NCI-H345 treated with DMSO at 0.1 percent for 48 hours (cell line): Measurements from ENCODE around the gene PIGH.
"Not testable (repeated sequence)": the region's sequence is repeated elsewhere in the genome, so short reads cannot be mapped to it uniquely, and the experiment has no call there.

Experiments used
- DNase-seq: peaks from one replicate; lab custom pipeline; 2025; ENCODE audit not compliant: unreplicated experiment; lab: John Stamatoyannopoulos, UW

The PIGH gene

DNA sequence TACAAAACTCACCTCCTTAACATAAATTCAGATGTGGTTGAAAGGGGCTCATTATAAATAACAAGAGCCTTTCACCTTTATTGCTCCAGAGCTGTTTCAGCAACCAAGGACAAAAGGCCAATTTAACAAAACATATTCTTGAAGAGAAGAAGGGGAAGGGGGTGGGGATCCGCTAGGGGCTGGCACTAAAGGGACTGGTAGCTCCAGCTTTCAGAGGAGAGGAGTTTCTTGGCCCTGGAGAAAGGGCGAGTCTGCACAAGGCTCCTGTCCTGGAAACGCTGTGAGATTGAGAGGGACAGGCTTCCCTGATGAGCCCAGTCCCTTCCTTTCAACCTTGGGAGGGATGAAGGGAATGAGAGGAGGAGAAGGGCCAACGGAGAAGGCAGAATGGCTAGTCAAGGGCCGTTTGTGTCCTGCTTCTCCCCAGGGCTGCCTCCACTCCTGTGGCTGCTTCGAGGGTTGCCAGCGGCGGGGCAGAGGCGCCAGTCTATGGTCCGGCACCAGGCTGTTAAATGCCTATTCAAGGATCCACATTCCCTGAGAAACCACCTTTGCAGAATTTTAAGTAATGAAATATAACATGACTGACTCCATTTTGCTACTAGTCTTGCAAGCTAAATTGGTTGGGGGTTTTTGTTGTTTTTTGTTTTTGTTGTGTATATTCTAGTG lies 9.7 kb upstream of the PIGH start:
- DNase-seq: no peak

GRCh38 chr14:67607646-67608045 lies 7.6 kb upstream of the PIGH start:
- DNase-seq: no peak

DNA sequence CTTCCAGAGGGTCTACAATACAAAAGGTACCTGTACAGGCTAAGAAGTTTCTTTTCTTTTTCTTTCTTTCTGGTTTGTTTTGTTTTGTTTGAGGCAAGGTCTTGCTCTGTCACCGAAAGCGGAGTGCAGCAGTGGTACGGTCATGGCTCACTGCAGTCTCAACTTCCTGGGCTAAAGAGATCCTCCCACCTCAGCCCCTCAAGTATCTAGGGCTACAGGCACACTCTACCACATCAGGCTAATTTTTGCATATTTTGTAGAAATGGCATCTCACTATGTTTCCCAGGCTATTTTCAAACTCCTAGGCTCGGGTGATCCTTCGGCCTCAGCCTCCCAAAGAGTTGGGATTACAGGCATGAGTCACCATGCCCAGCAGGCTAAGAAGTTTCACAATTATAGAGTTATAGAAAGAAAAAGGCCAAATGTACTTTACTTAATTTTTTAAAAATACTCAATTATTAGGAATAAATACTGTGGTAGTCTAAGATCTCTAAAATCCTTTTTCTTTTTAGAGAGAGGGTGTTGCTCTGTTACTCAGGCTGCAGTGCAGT lies 3.0 kb upstream of the PIGH start:
- no peak for DNase-seq

- no peak for DNase-seq
These were observed 2.0 kb upstream of the PIGH start for GRCh38 chr14:67602076-67602475.

DNA sequence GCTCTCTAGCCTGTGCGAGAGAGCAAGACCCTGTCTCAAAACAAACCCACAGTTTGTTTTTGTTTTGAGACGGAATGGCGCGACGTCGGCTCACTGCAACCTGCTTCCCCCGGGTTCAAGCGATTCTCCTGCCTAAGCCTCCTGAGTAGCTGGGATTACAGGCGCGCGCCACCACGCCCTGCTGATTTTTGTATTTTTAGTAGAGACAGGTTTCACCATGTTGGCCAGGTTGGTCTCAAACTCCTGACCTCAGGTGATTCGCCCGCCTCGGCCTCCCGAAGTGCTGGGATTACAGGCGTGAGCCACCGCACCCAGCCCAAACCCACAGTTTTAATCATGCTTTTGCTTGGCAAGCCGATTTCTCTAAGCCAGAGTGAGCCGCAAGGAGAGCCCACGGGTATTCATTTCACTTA lies 500 bp upstream of the PIGH start:
- not testable (repeated sequence) for DNase-seq

DNA sequence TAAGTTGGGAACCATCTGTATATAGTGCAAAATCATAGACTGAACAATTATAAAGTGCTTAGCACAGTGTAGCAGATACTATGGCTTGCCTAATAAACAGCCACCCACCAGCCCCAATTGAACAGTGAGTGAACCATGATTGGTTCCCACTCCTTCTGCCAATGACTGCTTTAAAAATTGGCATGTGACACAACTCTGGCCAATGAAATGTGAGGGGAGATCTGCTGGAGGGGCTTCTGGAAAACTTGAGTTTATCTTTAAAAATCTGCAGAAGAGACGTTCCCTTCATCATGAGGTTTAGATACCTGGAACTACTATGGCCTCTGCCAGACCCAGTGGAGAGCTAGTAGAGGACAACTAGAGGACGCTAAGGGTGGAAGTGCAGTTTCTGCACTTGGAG lies 4.7 kb downstream of the PIGH start:
- DNase-seq: no peak

GRCh38 chr14:67593650-67594049 lies 6.4 kb downstream of the PIGH start:
- not testable (repeated sequence) for DNase-seq

DNA sequence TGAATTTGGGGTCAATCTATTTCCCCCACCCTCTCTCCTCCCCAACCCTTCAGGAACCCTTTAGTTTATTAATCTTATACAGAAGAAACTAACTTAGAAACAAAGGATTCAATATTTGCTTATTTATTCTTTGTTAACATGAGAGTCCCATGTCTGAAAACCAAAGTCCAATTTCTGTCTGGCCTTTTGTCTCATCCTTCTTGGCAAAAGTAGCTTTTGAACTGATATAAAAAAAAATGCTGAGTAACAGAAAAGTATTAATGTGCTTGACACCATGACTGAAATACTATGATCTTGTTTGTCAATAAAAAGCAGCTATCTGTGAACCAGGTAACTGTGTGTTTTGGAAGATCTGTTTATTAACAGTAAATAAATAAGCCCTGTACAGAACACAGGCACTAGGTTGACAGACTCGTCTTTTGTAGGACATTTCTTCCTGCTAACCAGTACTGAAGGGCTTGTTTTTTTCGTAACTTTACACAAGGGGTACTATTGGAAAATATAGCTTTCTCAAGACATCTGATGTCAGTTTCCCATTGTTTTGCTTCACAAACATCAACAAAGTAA lies 10.8 kb downstream of the PIGH start:
- DNase-seq: no peak

DNA sequence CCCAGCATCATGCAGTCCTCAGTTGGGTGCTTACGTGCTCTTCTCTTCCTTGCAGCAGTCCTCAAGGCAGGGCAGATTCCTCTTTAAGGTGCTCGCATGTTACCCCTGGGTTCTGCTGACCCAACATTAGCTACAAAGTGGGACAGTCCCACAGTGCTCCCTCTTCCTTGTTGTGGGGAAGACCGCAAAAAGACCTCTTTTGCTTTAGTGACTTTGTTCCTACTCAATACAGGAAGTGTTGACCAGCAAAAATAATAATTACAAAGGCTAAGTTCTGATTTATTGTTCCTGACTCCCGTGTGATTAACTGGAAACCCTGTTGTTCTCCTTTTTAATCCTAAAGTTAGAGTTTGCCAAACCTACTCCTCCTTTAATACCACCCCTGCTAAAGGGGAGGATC lies 13.7 kb downstream of the PIGH start:
- no peak for DNase-seq

DNA sequence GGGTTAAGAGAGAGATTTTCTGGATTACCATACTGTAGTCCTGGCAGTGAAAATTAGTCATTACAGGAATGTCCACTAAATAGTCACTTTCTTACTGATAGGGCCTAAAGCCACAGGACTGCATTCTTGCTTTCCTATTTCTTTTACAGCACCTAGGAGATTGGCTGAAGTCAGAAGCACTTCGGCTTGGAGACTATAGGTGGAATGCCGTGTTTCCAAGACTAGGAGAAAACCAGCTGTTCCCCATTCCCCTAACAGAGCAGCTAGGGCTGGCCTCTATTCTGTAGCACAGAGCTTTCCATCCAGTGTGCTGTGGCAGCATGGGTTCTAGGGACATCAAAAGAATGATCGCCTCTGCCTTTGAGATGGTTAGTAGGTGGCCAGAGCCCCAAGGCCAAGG lies 15.1 kb downstream of the PIGH start:
- DNase-seq: no peak

DNA sequence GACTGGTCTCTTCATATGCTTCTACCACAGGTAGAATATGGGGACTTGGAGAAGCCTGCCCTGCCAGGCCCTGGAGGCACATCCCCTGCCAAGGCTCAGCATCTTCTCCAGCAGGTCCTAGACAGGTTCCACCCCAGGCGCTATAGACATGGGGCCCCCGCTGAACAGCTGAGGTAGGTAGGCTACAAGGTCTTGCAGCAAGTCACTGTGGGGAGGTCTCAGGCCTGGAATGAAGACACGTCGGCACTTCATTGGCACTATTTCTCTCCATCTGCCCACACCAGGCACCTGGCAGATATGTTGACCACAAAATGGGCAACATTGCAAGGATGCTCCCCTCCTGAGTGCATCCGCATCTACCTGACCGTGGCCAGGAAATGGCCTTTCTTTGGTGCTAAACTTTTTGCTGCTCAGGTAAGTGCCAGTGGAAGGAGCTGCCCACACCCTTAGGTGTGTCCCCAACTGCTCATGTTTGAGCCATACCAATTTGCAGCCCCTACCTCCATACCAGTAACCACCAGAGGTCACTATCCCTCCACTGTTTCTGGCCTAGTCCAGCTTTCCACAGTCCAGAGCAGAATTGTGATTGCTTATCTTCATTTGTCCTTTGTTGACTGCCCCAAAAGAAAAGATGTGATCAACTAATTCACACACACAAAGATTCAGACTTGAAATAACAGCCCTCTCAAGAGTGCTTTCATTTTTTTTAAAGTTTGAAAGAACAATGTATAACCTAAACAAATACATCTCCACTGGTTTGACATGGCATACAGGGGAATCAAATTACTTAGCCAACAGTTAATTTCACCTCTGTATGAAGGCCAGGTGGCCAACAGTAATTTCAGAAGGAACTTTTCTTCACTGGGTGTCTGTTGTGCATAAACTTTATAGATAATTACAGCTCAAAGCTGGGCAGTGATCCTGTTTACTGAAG lies 16.1 kb downstream of the PIGH start:
- no peak for DNase-seq

- no peak for DNase-seq
These were observed 18.0 kb downstream of the PIGH start for GRCh38 chr14:67582061-67582460.

- DNase-seq: no peak
These were observed 18.4 kb downstream of the PIGH start for GRCh38 chr14:67581643-67582042.

- no peak for DNase-seq
These were observed 19.5 kb downstream of the PIGH start for GRCh38 chr14:67580336-67581171.

- no peak for DNase-seq
These were observed 20.4 kb downstream of the PIGH start for GRCh38 chr14:67579636-67580035.

- no peak for DNase-seq
These were observed 21.0 kb downstream of the PIGH start for GRCh38 chr14:67579040-67579439.

- no peak for DNase-seq
These were observed 21.9 kb downstream of the PIGH start for GRCh38 chr14:67577909-67578749.

GRCh38 chr14:67577181-67577808 lies 22.8 kb downstream of the PIGH start:
- DNase-seq: no peak

DNA sequence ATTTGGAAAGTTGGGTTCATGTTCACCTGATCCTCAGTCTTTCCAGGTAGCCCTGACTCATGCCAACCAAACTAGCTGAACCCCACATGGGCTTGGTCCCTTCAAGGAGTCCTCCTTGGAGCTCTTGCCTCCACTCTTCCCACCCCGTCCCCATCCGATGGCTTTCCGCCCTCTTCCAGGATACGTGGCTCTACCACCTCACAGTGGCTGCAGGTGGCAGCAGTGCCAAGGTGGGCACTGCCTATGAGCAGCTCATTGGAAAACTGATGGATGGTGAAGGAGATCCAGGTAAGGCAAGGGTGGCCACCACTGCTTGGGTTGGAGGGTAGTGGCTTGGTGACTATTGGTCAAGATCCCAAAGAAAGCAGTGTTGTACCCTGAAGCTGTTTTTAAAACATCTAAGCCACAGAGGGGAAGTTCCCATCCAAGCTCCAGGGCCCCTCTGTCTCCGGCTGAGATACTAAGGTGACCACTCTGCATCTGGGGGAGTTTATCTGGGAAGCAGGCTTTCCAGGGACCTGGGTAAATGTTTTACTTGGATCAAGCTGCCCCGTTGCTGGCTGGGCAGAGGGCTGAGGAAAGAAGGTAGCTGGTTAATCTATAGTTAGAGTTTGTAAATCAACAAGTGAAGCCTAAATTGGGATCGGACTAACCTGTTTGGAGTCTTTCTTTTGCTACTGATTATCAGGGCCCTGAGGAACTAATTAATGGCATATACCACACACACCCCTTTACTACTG lies 23.7 kb downstream of the PIGH start:
- DNase-seq: no peak
